Measurements from ENCODE around the gene PPM1B.
"Not testable (repeated sequence)": the region's sequence is repeated elsewhere in the genome, so short reads cannot be mapped to it uniquely, and the experiment has no call there.

PPM1B gene

DNA sequence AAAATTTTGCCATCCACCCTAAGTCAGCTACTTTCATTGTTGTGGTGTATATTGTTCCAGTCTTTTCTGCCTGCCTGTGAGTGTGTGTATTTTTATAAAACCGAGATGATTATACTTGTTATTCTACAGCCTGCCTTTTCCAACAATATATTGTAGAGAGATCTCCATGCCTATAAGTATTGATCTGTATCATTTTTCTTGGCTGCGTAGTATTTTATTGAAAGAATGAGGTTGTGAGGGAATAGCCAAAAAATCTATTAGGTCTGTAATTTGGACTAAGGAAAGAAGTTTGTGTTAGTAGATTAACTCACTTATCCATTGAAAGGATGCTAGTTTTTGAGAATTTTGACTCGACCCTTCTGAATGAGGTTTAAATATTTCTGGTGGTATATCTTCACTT lies 34.9 kb downstream of the PPM1B start:
- DNase-seq = no peak

DNA sequence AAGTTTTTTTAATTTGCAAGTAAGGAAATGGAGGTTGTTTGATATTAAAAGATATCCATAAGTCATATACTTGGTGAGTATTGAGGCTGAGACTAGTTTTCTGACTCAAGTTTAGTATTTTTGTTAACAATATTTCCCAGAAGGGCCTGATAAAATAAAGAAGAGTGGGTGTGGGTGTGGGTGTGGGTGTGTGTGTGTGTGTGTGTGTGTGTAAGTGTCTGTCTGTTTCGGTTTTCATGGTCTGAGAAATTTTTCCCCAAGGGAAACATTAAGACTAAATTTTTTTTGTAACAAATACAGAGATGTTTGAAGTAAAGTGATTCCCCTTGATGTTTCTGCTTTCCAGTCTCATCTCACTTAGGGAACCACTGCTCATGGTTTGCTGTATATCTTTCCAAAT lies 36.5 kb downstream of the PPM1B start:
- no peak for DNase-seq

DNA sequence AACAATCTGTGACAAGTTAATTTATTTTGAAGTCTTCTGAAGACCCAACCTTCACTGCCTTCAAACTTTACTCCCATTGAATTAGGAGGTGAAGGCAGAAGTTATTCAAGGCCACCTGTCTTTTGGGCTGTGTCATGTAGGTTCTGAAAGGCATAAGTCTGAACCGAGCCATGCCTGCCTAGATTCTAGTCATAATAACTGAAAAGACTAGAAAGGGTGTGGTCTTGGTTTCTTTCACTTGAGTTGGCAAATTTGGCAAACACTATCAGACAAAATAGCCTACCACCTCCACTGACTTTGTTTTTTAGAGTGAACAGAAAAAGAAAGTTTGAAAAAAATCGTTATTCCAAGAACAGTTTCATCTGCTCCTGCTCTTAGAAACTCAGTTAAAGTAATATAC lies 38.4 kb downstream of the PPM1B start:
- no peak for DNase-seq

DNA sequence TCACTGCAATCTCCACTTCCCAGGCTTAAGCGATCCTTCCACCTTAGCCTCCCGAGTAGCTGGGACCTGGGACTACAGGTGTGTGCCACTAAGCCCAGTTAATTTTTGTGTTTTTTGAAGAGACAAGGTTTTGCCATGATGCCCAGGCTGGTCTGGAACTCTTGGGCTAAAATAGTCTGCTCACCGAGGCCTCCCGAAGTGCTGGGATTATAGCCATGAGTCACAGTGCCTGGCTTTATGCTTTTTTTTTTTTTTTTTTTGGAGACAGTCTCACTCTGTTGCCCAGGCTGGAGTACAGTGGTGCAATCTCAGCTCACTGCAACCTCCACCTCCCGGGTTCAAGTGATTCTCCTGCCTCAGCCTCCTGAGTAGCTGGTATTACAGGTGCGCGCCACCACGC lies 39.0 kb downstream of the PPM1B start:
- DNase-seq = not testable (repeated sequence)

DNA sequence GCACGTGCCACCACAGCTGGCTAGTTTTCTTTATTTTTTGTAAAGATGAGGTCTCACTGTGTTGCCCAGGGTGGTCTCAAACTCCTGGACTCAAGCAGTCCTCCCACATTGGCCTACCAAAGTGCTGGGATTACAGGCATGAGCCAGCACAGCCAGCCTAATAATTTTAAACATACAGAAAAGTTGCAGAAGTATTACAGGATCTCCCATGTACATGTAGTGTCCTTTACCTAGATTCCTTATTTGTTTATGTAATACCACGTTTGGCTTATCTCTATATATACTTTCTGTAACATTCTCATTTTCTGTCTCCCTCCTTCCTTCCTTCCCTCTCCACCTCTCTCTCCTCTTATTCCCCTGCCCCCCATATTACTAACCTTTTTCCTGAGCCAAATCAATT lies 41.7 kb downstream of the PPM1B start:
- no peak for DNase-seq

DNA sequence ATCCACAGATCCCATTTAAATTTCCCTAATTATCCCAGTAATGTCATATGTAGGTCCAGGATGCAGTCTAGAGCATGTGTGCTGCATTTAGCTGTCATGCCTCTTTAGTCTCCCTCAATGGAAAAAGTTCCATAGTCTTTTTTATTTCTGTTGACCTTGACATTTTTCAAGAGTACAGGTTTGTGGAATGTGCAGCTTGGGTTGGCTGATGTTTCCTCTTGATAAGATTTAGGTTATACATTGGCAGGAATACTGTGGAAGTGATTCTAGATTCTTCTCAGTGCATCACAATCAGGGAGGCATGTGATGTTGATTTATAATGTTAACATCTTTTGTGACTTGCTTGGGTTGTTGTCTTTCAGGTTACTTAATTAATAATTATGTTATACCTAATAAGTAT lies 42.5 kb downstream of the PPM1B start:
- DNase-seq = no peak

DNA sequence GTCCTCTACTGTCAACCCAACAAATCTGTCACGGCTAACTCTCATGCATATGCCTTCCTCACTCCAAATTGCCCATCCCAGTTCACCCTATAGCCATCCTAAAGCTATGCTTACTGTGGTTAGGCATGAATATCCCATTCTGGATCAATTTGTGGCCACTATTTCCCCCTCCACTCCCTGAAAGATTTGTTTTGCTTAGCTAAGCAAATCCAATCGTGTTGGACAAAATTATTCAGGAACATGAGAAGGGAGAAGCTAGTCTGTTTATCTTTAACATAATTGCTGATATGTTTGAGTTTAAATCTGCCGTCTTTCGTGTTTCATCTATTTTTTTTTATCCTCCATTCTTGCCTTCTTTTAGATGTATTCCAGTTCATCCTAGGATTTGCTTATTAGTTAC lies 43.6 kb downstream of the PPM1B start:
- DNase-seq = no peak

DNA sequence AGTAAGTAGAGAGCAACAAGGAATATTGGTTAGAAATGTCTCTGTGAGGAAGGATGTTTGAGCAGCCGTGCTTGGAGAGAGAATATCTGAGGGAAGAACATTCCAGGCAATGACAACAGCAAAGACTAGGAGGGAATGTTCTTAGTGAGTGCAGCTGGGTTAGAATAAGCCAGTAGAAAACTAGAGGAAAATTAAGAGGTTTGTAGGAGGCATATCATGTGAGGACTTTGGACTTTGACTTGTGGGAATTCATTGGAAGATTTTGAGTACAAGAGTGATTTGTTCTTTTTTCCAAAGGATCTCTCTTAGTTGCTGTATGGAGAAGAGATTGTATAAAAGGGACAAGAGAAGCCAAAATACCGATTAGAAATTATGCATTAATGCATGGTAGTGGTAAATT lies 47.2 kb downstream of the PPM1B start:
- no peak for DNase-seq

DNA sequence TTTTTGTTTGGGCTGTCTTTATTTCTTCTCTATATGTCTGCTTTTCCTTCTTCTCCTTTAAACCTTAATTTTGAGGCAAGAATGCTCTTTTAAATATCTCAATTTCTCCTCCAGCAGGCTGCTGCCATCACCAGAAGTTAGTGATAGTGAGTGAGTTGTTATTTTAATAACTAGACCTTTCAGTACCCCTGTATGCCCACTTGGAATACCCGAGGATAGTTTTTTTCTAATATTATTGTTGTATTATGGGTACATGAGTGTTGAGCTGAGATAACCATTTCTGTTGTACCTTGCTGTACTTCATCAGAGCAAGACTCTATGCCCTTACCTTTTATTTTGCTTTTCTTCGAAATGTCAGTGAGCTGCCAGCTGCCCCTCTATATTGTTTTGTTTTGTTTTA lies 50.1 kb downstream of the PPM1B start:
- DNase-seq = no peak

DNA sequence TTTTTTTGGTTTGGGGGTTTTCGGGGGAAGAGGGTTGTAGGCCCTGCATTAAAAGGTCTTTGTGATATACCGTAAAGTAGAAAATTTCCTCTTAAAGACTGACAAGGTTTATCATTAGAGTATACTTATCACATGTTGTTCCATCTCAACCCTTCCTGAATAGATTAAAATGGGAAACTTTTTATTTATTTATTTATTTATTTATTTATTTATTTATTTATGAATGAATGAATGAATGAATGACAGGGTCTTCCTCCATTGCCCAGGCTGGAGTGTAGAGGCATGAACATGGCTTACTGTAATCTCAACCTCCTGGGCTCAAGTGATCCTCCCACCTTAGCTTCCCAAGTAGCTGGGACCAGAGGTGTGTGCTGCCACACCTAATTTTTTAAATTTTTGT lies 58.1 kb downstream of the PPM1B start:
- no peak for DNase-seq

DNA sequence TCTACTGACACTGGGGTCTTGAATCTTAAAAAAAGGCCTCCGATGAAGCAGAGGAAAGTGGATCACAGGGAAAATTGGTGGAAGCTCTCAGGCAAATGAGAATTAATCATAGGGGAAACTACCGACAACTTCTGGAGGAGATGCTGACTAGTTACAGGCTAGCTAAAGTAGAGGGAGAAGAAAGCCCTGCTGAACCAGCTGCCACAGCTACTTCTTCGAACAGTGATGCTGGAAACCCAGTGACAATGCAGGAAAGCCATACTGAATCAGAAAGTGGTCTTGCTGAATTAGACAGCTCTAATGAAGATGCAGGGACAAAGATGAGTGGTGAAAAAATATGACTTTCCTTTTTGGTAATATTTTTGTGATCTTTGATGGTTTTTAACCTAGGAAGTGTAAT lies 61.7 kb downstream of the PPM1B start:
- no peak for DNase-seq

DNA sequence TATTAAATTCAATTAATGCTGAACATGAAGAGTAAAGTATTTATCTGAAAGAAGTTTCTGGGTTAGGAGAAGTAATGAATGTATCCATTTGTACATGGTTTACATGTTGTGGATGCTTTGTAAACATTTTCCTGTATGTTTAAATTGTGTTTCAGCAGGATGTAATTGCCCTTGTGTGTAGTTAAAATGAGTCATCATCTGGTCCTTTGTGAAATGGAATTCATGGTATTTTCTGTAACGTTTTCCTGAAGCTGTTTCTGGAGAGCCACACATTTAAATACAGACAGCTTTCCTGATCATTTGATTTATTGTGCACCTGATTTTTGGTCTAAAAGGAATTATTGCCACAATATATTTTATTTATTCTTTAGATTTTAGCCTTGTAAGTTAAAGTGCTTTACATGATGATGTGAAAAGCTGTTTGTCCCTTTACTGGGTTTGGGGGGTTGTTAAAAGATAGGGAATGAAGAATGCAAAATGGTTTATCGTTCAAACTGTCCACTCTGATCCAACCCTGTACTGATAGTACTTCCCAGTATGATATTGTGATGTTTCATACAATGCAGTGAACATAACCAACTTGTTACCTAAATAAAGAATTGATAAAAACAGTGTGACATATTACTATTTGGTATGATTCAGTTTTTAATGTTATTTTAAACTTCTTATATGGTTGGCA lies 64.9 kb downstream of the PPM1B start:
- no peak for DNase-seq

DNA sequence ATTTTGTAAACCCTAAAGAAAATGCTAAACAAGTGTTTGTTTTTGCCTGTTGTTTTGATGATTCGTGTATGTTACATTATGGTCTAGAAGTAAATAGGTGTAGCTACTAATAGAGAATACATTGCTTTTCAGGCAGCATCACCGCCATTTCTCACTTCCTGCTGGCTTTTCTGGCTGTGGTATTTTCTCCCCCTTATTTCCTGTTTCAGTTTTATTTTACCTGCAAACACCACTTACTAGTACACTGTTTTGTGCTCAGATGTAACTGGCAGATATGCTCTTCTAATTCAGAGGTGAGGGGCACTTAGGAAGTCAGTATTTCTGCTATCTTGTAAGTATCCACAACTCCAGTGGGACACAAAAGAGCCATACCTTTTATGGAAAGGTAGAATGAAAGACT lies 68.5 kb downstream of the PPM1B start:
- peak in 3 of 5 experiments; percentile 8 to 86 (median 30) for DNase-seq

DNA sequence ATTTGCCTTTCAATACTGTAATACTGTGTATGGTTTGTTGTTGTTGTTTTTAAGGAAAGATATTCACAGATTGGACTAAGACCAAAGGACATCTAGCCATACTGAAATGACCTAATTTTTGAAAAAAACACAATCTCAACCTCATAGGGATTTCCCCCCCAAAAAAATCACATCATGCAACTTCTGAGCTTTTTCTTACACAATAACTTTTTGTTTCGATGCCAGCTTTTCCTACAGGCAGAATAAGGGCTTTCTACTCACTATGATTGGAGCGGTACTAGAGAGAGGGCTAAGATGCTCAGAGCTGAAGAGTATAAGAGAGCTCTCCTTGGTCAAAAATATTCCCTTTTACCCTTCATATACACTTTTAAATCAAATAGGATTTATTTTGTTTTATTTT lies 74.2 kb downstream of the PPM1B start:
- no peak for DNase-seq

DNA sequence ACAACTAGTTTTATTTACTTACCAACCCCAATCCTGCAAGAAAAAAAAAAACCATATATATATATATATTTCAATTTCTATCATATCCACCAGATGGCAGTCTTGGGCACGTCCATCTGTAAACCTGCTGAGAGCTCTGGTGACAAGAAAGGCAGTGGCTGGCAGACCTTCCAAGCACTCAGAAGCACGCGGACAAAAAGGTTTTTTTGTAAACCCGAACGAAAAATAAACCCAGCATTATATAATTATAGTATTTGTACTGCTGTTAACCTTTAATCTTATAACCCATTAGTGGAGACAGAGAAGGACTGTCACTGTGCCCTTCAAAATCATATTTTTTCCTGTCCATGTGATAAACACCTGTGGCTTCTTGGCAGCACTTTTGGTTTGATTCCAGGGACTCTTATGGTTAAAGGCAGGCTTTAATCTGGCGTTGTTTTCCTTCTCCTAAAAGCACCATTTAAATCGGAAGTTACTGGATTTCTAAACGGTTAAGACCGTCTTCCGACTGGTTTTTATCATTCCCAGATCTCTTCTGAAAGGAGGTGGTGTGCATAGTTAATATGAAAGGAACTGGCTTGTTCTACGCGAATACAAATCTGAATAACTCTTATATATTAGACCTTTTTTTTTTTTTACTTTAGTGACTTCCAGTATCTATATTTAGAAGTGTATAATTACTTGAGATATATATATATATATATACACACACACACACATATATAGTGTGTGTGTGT lies 75.6 kb downstream of the PPM1B start:
- DNase-seq = peak in 4 of 5 experiments; percentile 17 to 78 (median 33)

DNA sequence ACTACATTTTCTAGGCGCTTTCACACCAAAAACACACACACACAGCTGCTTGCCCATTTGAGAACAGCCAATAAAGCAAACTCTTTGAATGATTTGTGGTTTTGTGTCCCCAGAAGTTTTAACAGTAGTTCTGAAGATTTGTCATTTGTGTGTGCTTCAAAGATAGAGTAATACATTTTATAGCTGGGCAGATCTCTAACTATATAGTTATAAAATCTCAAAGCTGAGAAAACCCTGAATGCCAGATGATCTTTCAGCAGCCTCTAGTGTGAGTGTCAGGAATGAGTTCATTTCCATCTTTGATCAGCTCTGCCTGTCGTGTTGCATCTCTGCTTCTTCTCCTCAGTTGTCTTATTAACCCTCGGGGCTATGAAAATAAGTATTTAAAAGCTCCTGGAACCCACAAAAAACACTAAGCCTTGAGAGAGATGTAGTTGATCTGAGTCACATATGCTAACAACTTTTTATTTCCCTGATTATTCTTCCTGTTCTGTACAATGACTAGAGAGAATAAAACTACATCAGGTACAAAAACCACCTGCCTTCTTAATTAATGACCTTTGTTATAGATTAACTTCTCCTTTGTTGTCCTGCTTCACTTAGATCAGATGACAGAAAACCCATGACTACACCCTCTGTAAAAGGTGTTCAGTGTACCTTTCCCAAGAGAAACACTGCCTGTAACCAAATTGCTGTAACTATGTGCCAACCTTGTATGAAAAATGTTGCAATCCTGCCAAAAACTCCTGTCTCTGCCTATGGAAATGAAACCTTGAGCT lies 76.6 kb downstream of the PPM1B start:
- no peak for DNase-seq

DNA sequence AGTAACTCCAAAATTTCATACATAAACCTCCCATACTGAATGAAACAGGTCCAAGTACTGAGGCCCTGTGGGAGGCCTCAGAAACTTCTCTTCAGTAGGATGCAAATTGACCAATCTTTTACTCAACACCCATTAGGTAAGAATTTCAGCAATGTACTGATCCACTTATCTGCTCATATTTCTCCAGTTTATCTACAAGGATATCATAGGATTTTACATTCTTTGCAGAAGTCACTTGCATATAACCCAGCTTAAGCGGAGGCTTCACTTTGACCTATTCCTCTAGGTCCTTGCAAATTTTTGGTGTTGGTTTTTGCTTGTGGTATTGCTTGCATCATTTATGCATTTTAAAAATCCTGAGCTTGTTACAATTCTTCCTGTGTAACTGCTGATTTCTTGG lies 77.8 kb downstream of the PPM1B start:
- DNase-seq = no peak

DNA sequence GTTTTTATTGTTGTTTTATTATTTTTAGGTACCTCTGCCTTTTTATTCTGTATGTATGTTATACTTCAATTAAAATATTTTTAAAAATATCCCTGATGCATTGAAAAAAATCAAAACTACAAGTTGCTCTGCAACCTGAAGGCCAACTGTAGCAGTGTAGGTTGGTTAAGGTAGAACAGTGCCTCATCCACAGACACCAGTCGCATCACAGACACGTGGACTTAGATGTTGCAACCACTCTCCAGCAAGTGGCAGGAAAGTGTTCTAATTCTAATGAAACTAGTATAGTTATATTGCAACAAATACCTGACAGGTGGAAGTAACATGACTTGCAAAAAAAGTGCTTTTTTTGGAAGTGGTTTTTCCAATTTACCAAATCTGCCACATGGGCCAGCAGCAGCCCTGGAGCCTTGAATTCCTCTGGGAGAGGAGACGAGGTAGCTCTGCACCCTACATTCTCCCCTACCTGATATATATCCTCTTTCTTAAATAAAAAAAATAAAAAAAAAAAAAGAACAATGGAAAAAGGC lies 78.2 kb downstream of the PPM1B start:
- no peak for DNase-seq

DNA sequence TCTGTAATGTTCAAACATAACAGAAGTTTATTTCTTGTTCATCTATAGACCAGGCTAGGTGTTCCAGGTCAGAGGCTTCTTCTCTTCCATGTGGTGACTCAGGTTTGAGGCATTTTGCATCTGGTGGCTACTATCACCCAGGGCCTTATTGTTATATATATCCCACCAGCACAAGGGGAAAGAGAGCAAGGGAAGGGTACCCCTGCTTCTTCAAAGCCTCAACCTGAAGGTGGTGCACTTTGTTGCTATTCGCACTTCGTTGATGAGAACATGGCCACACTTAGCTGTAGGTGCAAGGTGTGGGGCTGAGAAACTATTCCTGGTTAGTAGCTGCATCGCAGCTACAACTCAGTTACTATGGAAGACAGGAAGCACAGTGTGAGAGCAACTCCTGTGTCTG lies 79.2 kb downstream of the PPM1B start:
- no peak for DNase-seq

DNA sequence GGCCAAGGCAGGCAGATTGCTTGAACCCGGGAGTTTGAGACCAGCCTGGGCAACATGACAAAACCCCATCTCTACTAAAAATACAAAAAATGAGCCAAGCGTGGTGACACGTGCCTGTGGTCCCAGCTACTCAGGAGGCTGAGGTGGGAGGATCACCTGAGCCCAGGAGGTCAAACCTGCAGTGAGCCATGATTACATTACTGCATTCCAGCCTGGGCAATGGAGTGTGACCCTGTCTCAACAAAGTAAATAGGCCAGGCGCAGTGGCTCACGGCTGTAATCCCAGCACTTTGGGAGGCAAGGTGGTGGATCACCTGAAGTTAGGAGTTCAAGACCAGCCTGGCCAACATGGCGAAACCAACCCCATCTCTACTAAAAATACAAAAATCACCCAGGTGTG lies 80.6 kb downstream of the PPM1B start:
- DNase-seq = not testable (repeated sequence)

DNA sequence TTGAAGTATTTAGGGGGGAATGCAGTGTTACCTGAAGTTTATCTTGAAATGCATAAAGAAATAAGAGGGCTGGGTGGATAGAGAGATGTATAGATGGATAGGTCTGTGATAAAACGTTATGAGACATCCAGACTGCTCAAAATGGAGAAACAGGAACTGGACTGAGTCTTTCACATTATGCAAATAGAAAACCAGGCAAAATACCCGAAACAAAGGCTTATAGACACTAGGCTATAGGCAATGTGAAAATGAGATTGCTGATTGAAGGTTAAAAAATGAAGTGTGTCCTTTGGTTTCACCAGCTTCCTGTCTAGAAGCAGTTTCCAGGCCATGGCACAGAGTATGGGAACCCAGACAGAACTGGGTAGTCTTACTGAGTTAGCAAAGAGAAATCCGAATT lies 81.7 kb downstream of the PPM1B start:
- DNase-seq = no peak

DNA sequence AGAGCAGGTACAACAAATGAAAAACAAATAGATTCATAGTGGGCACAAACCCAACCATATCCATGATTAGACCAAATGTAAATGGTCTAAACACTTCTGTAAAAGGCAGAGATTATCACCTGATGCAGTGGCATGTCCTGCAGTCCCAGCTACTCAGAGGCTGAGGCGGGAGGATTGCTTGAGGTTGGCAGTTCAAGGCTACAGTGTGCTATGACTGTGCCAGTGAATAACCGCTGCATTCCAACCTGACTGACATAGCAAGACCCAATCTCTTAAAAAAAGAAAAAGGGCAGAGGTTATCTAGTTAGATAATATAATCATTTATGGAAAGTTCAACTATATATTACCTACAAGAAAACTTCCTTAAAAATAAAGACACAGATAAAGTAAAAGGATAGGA lies 85.3 kb downstream of the PPM1B start:
- DNase-seq = no peak

DNA sequence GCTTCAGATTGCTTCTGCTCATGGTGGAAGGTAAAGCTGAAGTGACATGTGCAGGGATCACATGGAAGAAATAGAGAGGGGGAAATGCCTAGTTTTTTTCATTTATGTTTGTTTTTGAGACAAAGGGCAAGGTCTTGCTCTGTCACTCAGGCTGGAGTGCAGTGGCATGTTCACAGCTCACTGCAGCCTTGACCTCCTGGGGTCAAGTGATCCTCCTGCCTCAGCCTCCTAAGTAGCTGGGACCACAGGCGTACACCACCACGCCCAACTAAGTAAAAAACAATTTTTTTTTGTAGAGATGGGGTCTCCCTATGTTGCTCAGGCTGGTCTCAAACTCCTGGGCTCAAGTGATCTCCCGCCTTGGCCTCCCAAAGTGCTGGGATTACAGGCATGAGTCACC lies 87.0 kb downstream of the PPM1B start:
- DNase-seq = not testable (repeated sequence)

DNA sequence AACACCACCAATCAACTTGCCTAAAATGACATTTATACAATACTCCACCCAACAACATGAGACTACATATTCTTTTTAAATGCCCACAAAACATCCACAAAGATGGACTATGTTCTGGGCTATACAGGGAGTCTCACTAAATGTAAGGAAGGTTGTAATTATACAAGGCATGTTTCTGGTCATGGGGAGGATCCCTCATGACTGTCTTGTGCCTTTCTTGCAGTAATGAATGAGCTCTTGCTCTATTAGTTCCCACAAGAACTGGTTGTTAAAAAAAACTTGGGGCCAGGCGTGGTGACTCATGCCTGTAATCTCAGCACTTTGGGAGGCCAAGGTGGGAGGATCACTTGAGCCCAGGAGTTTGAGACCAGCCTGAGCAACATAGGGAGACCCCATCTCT lies 89.1 kb downstream of the PPM1B start:
- not testable (repeated sequence) for DNase-seq
